ENCODE measurements around the gene KRTAP17-1.
"Not testable (repeated sequence)": the region's sequence is repeated elsewhere in the genome, so short reads cannot be mapped to it uniquely, and the experiment has no call there.

The KRTAP17-1 gene

DNA sequence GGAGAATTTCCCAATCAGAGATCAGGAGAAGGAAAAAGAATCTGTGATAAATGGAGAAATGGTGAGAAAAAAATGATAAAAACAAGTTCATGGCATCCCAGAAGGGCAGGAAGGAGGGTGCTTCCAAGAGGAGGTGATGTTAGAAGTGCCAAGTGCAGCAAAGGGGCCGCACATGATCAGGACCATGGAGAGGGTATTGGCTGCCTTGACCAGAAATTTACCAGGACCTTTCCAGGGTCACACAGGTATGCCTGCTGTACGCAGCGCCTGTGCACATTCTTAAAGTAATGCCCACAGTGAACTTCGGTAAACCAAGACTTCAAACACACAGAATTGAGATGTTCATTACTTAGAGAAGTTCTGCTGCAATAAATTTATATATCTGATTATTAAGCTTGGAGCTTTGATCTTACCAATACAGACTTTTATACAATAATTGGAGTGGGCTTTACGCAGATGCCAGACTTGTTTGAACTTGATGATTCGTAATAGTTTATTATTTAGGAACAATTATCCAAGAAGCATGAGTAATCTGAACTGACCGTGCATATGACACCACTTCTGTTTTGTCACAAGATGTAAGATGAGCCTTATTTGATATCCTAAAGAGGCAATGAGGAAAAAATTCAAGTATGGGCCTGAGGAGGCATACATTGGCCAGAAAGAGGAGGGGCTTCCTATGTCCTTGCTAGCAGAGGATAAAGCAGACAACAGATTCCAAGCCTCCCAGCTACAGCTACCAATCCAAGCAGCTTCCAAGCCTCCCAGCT is 37.3 kb upstream of the KRTAP17-1 start:
- no peak overlapping the region for H4K91ac ChIP-seq (ENCODE audit: low read length)
- 70% methylated on average over 4 of the region's 7 CpGs for WGBS

GRCh38 chr17:41351177-41351576 is 35.7 kb upstream of the KRTAP17-1 start:
- DNase-seq, result no peak
- Histone ChIP-seq H3K23ac (ENCODE audit: low read length in 2 of 2) (no peak overlapping the region), H2AK5ac (ENCODE audit: low read length, severe bottlenecking) (no peak overlapping the region), H3K79me1 (replicated peaks; ENCODE audit: low read length, poor library complexity, severe bottlenecking) (no peaks in the 10 kb centered on the region), H3K4me2 (ENCODE audit: low read length, poor library complexity, severe bottlenecking) (no peak overlapping the region), H3K14ac (ENCODE audit: low read length in 2 of 2) (no peak overlapping the region), H2BK120ac (ENCODE audit: low read depth, low read length) (no peak overlapping the region), H2BK15ac (ENCODE audit: low read depth, poor library complexity, severe bottlenecking) (no peak overlapping the region), H3K18ac (ENCODE audit: low read depth in 1 of 2, low read length in 2 of 2) (no peak overlapping the region), H3K36me3 (ENCODE audit: control insufficient read depth in 1 of 2, insufficient read depth in 2 of 2, low read depth in 1 of 2, low read length in 2 of 2) (no peaks in the 10 kb centered on the region), H3K4ac (ENCODE audit: low read depth in 1 of 2, low read length in 2 of 2) (no peak overlapping the region), H2AFZ (ENCODE audit: low read depth, low read length) (no peak overlapping the region), H3K4me3 (ENCODE audit: insufficient read depth in 1 of 2, low read depth in 1 of 2, low read length in 2 of 2) (no peak overlapping the region), H3K9ac (ENCODE audit: low read length) (no peak overlapping the region), H3K27me3 (ENCODE audit: control insufficient read depth in 1 of 2, insufficient read depth in 1 of 2, low read length in 2 of 2) (peaks cover 0 to 44% of the 10 kb centered on the region in 2 experiments), H4K8ac (ENCODE audit: low read length) (no peak overlapping the region), H3K27ac (ENCODE audit: low read length, poor library complexity, severe bottlenecking) (no peak overlapping the region), H2BK12ac (ENCODE audit: low read length in 2 of 2) (no peak overlapping the region), H3K9me3 (ENCODE audit: control insufficient read depth, low read length) (peaks cover 5% of the 10 kb centered on the region), H2BK5ac (ENCODE audit: low read depth, low read length, poor library complexity, severe bottlenecking) (no peak overlapping the region), H4K91ac (ENCODE audit: low read length) (no peak overlapping the region), H3K4me1 (ENCODE audit: control insufficient read depth, insufficient read depth, low read depth, low read length) (no peaks in the 10 kb centered on the region)
- WGBS, result 86% methylated on average over 1 of the region's 2 CpGs

More for the DNA sequence above, 37.3 kb upstream of the KRTAP17-1 start:
- no peak overlapping the region for H4K8ac ChIP-seq (ENCODE audit: low read length)
- H3K4me1 ChIP-seq (ENCODE audit: control insufficient read depth, insufficient read depth, low read depth, low read length), result no peaks in the 10 kb centered on the region
- H2BK15ac ChIP-seq (ENCODE audit: low read depth, poor library complexity, severe bottlenecking), result no peak overlapping the region
- no peak for DNase-seq
- H3K4me2 ChIP-seq (ENCODE audit: low read length, poor library complexity, severe bottlenecking), result no peak overlapping the region
- no peak overlapping the region for H3K14ac ChIP-seq (ENCODE audit: low read length in 2 of 2)
- H2BK12ac ChIP-seq (ENCODE audit: low read length in 2 of 2), result no peak overlapping the region
- no peak overlapping the region for H3K18ac ChIP-seq (ENCODE audit: low read depth in 1 of 2, low read length in 2 of 2)
- no peak overlapping the region for H2AK5ac ChIP-seq (ENCODE audit: low read length, severe bottlenecking)
- H2BK120ac ChIP-seq (ENCODE audit: low read depth, low read length), result no peak overlapping the region
- no peak overlapping the region for H3K9ac ChIP-seq (ENCODE audit: low read length)
- H3K9me3 ChIP-seq (ENCODE audit: control insufficient read depth, low read length), result peaks cover 11% of the 10 kb centered on the region
- no peak overlapping the region for H3K23ac ChIP-seq (ENCODE audit: low read length in 2 of 2)
- no peak overlapping the region for H2BK5ac ChIP-seq (ENCODE audit: low read depth, low read length, poor library complexity, severe bottlenecking)
- H2AFZ ChIP-seq (ENCODE audit: low read depth, low read length), result no peak overlapping the region
- no peak overlapping the region for H3K27ac ChIP-seq (ENCODE audit: low read length, poor library complexity, severe bottlenecking)
- no peaks in the 10 kb centered on the region for H3K36me3 ChIP-seq (ENCODE audit: control insufficient read depth in 1 of 2, insufficient read depth in 2 of 2, low read depth in 1 of 2, low read length in 2 of 2)
- H3K4ac ChIP-seq (ENCODE audit: low read depth in 1 of 2, low read length in 2 of 2), result no peak overlapping the region
- peaks cover 0 to 40% of the 10 kb centered on the region in 2 experiments for H3K27me3 ChIP-seq (ENCODE audit: control insufficient read depth in 1 of 2, insufficient read depth in 1 of 2, low read length in 2 of 2)
- no peak overlapping the region for H3K4me3 ChIP-seq (ENCODE audit: insufficient read depth in 1 of 2, low read depth in 1 of 2, low read length in 2 of 2)
- H3K79me1 ChIP-seq (replicated peaks; ENCODE audit: low read length, poor library complexity, severe bottlenecking), result no peaks in the 10 kb centered on the region

- peaks cover 0 to 44% of the 10 kb centered on the region in 2 experiments for H3K27me3 ChIP-seq (ENCODE audit: control insufficient read depth in 1 of 2, insufficient read depth in 1 of 2, low read length in 2 of 2)
- H4K8ac ChIP-seq (ENCODE audit: low read length); H3K9me3 ChIP-seq (ENCODE audit: control insufficient read depth, low read length); H3K79me1 ChIP-seq (replicated peaks; ENCODE audit: low read length, poor library complexity, severe bottlenecking); H2AK5ac ChIP-seq (ENCODE audit: low read length, severe bottlenecking); H3K4me1 ChIP-seq (ENCODE audit: control insufficient read depth, insufficient read depth, low read depth, low read length); H3K36me3 ChIP-seq (ENCODE audit: control insufficient read depth in 1 of 2, insufficient read depth in 2 of 2, low read depth in 1 of 2, low read length in 2 of 2); H3K14ac ChIP-seq (ENCODE audit: low read length in 2 of 2); H3K18ac ChIP-seq (ENCODE audit: low read depth in 1 of 2, low read length in 2 of 2); DNase-seq; H2AFZ ChIP-seq (ENCODE audit: low read depth, low read length); H2BK120ac ChIP-seq (ENCODE audit: low read depth, low read length); H2BK12ac ChIP-seq (ENCODE audit: low read length in 2 of 2); H3K4me3 ChIP-seq (ENCODE audit: insufficient read depth in 1 of 2, low read depth in 1 of 2, low read length in 2 of 2); H3K4ac ChIP-seq (ENCODE audit: low read depth in 1 of 2, low read length in 2 of 2); H3K4me2 ChIP-seq (ENCODE audit: low read length, poor library complexity, severe bottlenecking); H3K23ac ChIP-seq (ENCODE audit: low read length in 2 of 2); H3K27ac ChIP-seq (ENCODE audit: low read length, poor library complexity, severe bottlenecking); H3K9ac ChIP-seq (ENCODE audit: low read length); H2BK5ac ChIP-seq (ENCODE audit: low read depth, low read length, poor library complexity, severe bottlenecking); H4K91ac ChIP-seq (ENCODE audit: low read length); H2BK15ac ChIP-seq (ENCODE audit: low read depth, poor library complexity, severe bottlenecking): not testable (repeated sequence)
- 89% methylated on average over 16 of the region's 16 CpGs for WGBS
Measured at GRCh38 chr17:41350381-41350878, 34.9 kb upstream of the KRTAP17-1 start, which contains the start of gene KRT33A. Gene KRT33A (minus strand): TSS chr17:41350828. CDS start chr17:41350767, 61 bp downstream.

DNA sequence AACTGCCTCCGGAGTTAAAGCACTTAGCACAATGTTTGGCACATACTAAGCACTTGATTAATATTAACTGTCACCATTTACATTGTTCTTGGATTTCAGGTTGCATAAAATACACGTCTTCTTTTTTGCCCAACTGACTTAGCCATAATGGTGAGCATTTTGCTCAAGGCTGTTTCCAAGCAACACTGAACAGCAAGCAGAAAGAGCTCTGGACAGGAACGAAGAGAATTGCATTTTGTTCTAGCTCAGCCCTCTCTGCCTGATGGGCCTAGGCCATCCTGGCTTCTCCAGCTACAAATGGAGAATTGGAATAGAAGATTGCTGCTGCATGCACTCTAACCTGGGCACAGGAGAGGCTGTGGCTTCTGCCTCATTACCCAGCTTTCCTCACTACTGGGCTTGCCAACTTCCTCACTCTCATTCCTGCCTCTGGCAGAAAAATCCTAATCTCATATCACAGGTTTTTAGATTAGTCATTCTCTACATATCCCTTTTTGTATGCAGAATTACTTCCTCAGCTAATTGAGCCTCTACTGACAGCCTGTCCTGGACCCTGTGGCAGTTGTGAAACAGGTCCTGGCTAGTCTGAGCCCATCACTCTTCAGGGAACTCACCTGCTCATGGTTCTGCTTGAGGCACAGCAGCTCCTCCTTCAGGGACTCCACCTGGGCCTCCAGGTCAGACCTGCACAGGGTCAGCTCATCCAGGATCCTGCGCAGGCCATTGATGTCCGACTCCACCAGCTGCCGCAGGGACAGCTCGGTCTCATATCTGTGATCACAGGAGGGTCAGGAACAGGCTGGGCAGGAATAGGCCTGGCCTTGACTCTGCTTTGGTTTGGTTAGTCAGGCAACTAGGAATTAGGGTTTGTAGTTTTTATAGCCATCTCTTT is 32.6 kb upstream of the KRTAP17-1 start:
- Histone ChIP-seq H3K4ac (ENCODE audit: low read depth in 1 of 2, low read length in 2 of 2) (no peak overlapping the region), H4K91ac (ENCODE audit: low read length) (no peak overlapping the region), H3K27me3 (ENCODE audit: control insufficient read depth in 1 of 2, insufficient read depth in 1 of 2, low read length in 2 of 2) (peaks cover 0 to 41% of the 10 kb centered on the region in 2 experiments), H3K4me2 (ENCODE audit: low read length, poor library complexity, severe bottlenecking) (no peak overlapping the region), H2BK5ac (ENCODE audit: low read depth, low read length, poor library complexity, severe bottlenecking) (no peak overlapping the region), H3K9me3 (ENCODE audit: control insufficient read depth, low read length) (peaks cover 9% of the 10 kb centered on the region), H3K18ac (ENCODE audit: low read depth in 1 of 2, low read length in 2 of 2) (no peak overlapping the region), H3K79me1 (replicated peaks; ENCODE audit: low read length, poor library complexity, severe bottlenecking) (no peaks in the 10 kb centered on the region), H3K27ac (ENCODE audit: low read length, poor library complexity, severe bottlenecking) (no peak overlapping the region), H2BK15ac (ENCODE audit: low read depth, poor library complexity, severe bottlenecking) (no peak overlapping the region), H2AFZ (ENCODE audit: low read depth, low read length) (no peak overlapping the region), H2BK12ac (ENCODE audit: low read length in 2 of 2) (no peak overlapping the region), H4K8ac (ENCODE audit: low read length) (no peak overlapping the region), H3K14ac (ENCODE audit: low read length in 2 of 2) (no peak overlapping the region), H3K4me3 (ENCODE audit: insufficient read depth in 1 of 2, low read depth in 1 of 2, low read length in 2 of 2) (no peak overlapping the region), H3K9ac (ENCODE audit: low read length) (no peak overlapping the region), H2BK120ac (ENCODE audit: low read depth, low read length) (no peak overlapping the region), H2AK5ac (ENCODE audit: low read length, severe bottlenecking) (no peak overlapping the region), H3K4me1 (ENCODE audit: control insufficient read depth, insufficient read depth, low read depth, low read length) (no peaks in the 10 kb centered on the region), H3K36me3 (ENCODE audit: control insufficient read depth in 1 of 2, insufficient read depth in 2 of 2, low read depth in 1 of 2, low read length in 2 of 2) (no peaks in the 10 kb centered on the region), H3K23ac (ENCODE audit: low read length in 2 of 2) (no peak overlapping the region)
- WGBS, result 91% methylated on average over 7 of the region's 7 CpGs
- DNase-seq, result no peak

Data from mesenchymal stem cell (in vitro differentiated cells and primary cell).